ENCODE results near the gene C22orf39.

C22orf39 gene

DNA sequence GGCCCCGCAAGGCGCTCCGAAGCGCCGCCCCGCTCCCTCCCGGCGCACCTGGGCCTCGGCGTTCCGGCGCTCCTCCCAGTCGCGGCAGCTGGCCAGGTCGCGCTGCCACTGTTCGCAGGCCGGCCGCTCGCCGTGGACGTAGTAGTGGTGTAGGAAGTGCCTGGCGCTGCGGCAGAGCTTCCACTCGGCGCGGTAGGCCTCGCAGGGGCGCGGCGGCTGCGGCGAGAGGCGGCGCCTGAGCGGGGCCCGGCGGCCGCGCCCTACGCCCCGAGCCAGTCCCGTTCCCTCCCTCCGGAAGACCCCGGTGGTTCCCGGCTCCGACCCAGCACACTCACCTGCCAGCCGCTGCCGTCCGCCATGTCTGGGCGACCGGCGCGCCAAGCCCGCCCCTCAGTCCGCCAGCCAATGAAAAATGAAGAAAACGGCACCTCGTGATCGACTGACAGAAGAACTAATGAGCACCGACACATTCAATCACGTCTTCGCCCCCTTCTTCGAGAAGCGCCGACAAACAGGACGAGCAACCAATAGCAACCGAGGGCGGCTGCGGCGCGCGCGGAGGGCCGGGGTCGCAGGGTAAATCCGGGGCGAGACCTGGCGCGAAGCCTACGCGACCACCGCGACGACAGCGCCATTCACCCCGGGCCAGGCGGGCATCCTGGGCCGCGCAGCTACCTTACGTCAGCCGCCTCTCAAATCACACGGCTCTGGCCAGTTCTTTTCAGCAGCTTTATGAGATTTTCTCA lies at the start of gene C22orf39:
Gene C22orf39 (minus strand): TSS at position 382 of the 746 bp plus-strand sequence. CDS start 23 bp downstream, at position 359.
- DNase-seq = peak; percentile 91

DNA sequence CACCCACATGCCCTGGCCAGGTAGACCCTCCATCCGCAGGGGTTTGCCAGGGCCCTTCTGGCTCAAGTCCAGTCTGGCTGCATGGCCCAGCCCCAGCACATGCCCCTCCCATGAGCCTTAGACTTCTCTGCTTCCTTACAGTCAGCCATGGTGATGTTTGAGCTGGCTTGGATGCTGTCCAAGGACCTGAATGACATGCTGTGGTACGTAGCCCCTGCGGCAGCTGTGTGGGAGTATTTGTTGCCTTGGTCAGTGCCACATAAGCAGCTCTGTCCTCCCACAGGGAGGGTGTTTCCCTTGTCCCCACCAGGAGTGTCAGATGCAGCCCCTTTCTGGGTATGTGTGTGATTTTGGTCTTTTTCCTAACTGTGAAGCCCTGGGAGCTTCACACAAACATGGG lies 49.7 kb upstream of the C22orf39 start:
- peak; percentile 42 for DNase-seq

DNA sequence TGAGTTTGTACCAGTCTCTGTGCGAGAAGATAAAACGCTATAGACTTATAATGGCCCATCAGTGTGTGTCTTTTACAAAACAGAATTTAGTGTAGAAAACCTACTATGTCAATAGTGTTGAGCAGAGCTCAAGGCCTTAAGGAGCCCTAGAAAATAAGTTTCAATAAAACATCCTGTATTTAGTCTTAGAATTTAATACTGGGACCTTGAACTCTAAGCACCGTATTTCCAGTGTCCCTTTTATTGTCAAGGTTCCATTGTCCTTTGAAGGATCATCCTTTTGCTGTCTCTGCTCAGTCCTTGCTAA lies 48.8 kb upstream of the C22orf39 start:
- no peak for DNase-seq

DNA sequence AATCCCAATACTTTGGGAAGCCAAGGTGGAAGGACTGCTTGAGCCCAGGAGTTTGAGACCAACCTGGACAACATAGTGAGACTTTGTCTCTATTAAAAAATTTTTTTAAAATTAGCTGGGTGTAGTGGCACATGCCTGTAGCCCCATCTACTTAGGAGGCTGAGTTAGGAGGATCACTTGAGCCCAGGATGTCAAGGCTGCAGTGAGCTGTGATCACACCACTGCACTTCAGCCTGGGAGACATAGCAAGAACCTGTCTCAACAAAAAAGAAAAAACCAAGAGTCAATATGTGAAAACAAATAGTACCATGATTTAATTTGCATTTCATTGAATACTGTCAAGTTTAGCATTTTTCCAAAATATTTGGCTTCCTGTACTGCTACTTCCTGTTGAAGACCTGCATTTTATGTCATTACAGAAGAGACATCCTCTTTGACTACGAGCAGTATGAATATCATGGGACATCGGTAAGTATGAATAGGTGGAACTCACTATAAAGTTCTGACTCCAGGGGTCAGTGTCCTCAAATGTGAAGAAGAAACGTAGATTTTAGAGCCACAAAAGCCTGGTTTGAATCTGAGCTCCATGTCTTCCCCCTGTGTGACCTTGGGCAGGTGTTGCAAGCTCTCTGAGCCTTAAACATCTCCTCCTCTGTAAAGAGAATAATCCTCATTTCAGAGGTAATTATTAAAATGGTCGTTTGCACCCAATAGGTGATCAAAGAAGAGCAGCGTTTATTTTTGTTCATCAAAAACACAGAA lies 48.2 kb upstream of the C22orf39 start:
- DNase-seq = peak; percentile 18

DNA sequence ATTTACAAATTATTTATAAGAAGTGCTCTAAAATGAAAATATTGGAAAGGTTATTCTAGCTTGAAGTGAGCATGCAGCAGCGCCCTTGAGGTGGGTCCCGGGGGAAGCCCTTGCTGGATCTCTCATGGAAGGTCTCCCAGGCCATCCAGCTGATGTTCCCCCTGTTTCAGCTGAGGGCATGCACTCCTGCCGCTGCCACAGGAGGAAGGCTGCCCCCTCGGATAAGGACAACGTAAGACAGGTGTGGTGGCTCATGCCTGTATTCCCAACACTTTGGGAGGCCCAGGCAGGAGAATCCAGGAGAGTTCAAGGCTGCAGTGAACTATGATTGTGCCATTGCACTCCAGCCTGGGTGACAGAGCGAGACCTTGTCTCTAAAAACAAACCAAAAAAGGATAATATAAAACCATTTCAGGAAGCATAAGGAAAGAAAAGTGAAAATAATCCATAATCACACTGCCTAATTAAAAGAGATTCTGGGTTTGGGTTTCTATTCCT lies 47.2 kb upstream of the C22orf39 start:
- no peak for DNase-seq

GRCh38 chr22:19494001-19494560 lies 46.6 kb upstream of the C22orf39 start:
- no peak for DNase-seq

GRCh38 chr22:19492504-19493174 lies 45.1 kb upstream of the C22orf39 start:
- DNase-seq = no peak

GRCh38 chr22:19490628-19491230 lies 43.2 kb upstream of the C22orf39 start:
- no peak for DNase-seq

- DNase-seq = no peak
Observed at GRCh38 chr22:19488884-19489843, 41.7 kb upstream of the C22orf39 start.

- no peak for DNase-seq
Observed at GRCh38 chr22:19488285-19488684, 40.8 kb upstream of the C22orf39 start.

DNA sequence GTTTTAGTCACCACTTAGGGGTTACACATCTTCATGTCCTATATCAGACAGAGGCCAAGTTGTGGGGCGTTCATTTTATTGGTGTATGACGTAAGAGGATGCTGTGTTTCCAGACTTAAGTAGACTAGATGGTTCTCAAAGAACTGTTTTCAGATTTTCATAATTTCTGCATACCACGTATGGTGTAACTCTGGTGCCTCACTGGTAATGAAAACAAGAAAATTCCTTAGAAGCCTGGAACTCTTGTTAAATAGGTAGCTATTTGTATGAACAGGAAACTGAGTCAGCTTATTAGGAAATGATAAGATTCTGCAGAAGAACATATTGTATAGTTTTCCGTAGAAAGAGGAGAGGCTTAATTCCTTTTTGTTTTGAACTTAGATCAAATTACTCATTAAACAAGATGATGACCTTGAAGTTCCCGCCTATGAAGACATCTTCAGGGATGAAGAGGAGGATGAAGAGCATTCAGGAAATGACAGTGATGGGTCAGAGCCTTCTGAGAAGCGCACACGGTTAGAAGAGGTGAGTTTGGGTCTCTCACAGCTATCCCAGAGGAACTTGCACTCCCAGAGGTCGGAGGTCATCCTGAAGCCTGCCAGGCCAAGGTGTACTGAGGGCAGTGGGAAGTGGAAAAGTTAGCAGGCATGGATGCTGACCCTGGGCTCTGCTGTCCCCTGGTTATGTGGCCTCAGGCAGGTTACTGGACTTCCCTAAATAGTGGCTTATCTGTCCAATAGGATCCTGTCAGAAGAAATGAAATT lies 36.2 kb upstream of the C22orf39 start:
- no peak for DNase-seq

GRCh38 chr22:19482297-19482696 lies 34.8 kb upstream of the C22orf39 start:
- DNase-seq = no peak

DNA sequence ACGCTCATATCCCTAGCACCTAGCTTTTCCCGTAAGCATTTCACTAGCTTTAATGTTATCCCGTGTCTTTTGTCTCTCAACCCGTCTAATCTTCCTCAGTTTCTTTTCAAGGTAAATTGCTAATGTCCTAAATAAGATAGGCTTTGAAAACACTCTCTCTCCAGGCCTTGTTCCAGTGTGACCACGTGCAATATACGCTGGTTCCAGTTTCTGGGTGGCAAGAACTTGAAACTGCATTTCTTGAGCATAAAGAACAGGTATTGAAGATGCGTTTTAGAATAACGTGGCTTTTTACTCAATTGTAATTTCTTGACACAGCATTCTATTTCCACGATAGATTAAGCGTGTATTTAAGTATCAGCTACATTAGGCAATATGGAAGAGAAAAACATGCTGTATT lies 33.3 kb upstream of the C22orf39 start:
- DNase-seq = no peak

DNA sequence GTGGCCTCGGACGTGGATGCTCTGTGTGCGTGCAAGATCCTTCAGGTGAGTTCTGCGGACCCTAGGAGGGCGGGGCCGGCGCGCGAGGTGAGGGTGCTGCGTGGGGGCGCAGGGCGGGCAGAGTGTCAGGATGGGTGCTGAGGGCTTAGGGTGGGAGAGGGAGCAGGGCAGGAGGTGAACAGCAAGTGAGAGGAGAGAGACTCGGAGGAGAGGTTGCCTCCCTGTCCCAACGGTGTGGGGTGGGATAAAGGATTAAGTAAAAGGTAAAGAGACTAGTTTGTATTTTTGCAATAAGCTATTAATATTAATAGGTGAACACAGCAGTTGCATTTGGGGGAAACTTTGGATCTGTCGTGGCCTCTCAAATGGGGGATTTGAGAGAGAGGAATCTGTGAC lies 32.7 kb upstream of the C22orf39 start:
- no peak for DNase-seq

GRCh38 chr22:19479355-19480172 lies 32.1 kb upstream of the C22orf39 start, which contains the start of gene CDC45:
CDC45 (plus strand) TSS chr22:19479920; CDS start chr22:19479969, 49 bp downstream.
- peak; percentile 98 for DNase-seq

DNA sequence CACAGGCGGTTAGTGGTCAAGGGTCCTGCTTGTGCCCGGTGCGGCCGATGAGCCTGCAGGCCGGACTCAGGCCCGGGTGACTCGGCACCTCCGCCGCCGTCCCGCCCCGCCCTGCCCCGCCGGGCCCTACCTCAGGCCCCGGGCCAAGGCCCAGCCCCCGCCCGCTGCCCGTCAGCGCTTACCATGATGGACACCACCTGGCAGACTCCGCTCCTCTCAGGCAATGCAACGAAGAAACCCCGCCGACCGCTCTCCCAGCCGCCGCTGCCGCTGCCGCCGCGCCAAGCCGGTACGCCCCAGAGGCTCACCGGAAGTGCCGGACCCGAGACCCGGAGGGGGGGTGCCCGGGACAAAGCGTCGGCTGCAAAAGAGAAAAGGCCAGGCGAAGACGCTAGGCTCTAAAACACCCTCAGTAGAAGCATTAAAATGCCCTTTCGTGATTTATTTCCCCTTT lies 31.4 kb upstream of the C22orf39 start, which contains the start of gene UFD1:
Gene UFD1 (minus strand): TSS at position 293 of the 454 bp plus-strand sequence. CDS start 108 bp downstream, at position 185.
- DNase-seq = peak; percentile 83

DNA sequence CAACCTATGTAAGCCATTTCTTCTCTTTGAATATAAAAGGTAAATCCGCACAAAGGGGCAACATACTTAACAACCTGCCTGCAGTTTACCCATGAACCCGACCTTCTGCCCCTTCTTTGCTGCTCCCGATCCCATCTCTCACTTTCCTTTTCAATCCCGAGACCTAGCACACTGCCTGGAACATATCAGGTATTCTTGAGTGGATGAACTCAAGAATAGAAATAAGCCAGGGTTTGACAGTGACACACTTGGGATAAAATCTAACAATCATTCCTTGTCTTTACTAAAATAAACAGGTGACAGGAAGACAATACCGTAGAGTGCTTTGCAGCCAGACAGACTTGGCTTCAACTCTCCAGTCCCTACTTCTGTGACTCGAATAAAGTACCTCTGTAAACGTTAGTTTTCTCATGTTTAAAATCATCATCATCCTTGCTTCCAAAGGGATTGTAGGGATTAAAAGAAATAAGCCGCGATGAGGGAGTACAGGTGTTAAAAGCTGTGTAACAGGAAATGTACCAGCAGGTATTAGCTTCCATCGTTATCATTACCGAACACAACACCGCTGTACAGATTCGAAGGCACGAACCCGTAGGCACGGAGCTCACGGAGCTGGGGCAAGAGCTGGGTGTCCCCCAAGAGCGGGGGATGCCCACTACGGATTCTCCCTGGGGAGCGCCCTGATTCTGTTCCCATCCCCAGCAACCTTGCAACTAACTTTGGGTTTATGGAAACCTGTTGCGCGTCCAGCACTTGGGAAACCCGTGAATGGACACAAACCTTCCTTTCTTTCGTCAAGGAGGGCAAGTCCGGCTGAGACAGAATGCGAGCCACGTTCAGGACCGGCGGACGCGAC lies 30.8 kb upstream of the C22orf39 start:
- no peak for DNase-seq

DNA sequence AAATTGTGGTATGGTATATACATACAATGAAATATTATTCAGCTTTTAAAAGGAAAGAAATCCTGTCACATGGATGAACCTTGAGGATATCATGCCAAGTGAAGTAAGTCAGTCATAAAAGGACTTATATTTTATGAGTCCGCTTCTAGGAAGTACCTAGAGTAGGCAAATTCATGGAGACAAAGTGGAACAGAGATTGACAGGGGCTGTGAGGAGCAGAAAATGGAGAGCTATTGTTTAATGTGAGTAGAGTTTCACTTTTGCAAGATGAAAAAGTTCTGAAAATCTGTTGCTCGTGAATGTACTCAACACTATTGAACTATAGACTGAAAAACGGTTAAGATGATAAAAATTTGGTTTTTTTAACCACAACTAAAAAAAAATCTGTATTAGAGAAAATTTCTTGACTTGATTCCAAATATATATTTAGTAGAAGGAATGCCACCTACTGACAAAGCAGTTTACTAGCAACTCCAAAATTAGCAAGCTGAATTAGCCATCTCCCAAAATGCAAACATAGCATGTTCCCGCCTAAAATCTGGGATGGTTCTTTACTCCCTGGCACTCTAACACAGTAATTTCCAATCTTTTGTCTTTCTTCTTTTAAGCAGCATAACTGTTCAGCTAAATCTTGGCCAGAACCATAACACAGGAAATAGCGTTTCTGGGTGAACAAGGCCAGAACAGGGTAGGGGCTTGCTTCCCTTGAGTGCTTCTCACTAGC lies 30.0 kb upstream of the C22orf39 start:
- DNase-seq = no peak
